SK-N-SH (cell line): ENCODE measurements around the gene SEMA3A.

ENCODE experiments used
- CTCF ChIP-seq: fragments of 200-600 bp; sonication (generic); IDR thresholded peaks from 2 replicates; pipeline ENCODE4 v1.6.1; 2017; ENCODE audit warnings: antibody characterized with exemption, mild to moderate bottlenecking, moderate library complexity
- ELF1 ChIP-seq: IDR thresholded peaks from 2 replicates; pipeline ENCODE4 v1.4.0; 2012
- EP300 ChIP-seq, 2 experiments: IDR thresholded peaks; 2 replicates each; pipeline versions ENCODE4 v1.4.0 to v1.6.1; 2012; ENCODE audit warnings: borderline replicate concordance in 1 of 2, low read depth in 1 of 2, low read length in 1 of 2
- FOSL2 ChIP-seq: IDR thresholded peaks from 2 replicates; pipeline ENCODE4 v1.4.0; 2012; ENCODE audit warnings: low read depth, mild to moderate bottlenecking, moderate library complexity, borderline replicate concordance
- MXI1 ChIP-seq: IDR thresholded peaks from 2 replicates; pipeline ENCODE4 v1.6.1; 2012; ENCODE audit warnings: mild to moderate bottlenecking, low read depth, low read length, improper control_type of control experiment
- NFIC ChIP-seq: IDR thresholded peaks from 2 replicates; pipeline ENCODE4 v1.4.0; 2012; ENCODE audit warnings: borderline replicate concordance
- PBX3 ChIP-seq: IDR thresholded peaks from 2 replicates; pipeline ENCODE4; 2012
- POLR2AphosphoS5 ChIP-seq: IDR thresholded peaks from 2 replicates; pipeline ENCODE4 v1.6.1; 2012; ENCODE audit warnings: low read depth, low read length
- RAD21 ChIP-seq: IDR thresholded peaks from 2 replicates; pipeline ENCODE4 v1.6.1; 2012; ENCODE audit warnings: mild to moderate bottlenecking, low read length
- REST ChIP-seq: IDR thresholded peaks from 2 replicates; pipeline ENCODE4 v1.6.1; 2012; ENCODE audit warnings: mild to moderate bottlenecking, low read depth, low read length, moderate library complexity
- TCF12 ChIP-seq: IDR thresholded peaks from 2 replicates; pipeline ENCODE4 v1.4.0; 2012
- USF2 ChIP-seq: fragments of 150-350 bp; IDR thresholded peaks from 2 replicates; pipeline ENCODE4 v1.6.1; 2017; ENCODE audit warnings: antibody characterized with exemption, low read length, low read depth, borderline replicate concordance
- ZBTB33 ChIP-seq: IDR thresholded peaks from 2 replicates; pipeline ENCODE4 v1.4.0; 2012; ENCODE audit warnings: low read depth, borderline replicate concordance

DNA sequence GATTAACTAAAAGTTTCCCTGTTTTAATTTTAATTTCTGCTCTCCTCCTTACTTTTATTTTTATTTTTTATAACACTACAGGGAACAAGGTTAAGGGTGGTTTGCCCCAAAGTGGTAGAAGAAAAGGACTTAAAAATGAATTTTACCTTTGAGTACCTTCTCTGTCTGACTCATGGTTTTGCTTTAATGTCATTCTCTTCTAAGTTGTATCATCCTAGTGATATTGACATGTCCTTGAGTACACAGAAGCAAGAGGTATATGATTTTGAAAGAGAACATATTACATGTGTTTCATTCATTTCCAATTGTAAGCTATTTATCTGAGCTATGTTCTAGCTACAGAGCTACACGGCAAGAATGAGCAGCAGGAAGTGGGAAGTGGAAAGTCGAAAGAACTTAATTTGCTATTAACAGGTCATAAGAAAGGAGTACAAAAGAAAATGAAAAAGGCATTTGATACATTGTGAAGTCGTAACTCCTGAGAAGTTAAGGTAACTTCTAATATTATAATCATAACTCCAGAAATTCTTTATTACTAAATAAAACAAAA, 112.5 kb downstream of the SEMA3A start:
- TF ChIP-seq CTCF (no peak), RAD21 (no peak), EP300 (IDR thresholded peaks at IDR 0.05; ENCODE audit: borderline replicate concordance in 1 of 2, low read depth in 1 of 2, low read length in 1 of 2) (no peak), ZBTB33 (no peak), TCF12 (no peak), NFIC (no peak), REST (no peak), FOSL2 (no peak), PBX3 (no peak), MXI1 (no peak), POLR2AphosphoS5 (no peak), USF2 (no peak), ELF1 (no peak)
